A549 (cell line): ENCODE results near the gene DIO1. TPM values are rescaled to one million over a fixed set of nuclear protein-coding genes. Genes with fewer than 3 reads are reported as not detected.

Experiments
- ATAC-seq, 2 experiments: fragments of 200-7000 bp in 1 of 2; fragments of >200 bp in 1 of 2; cut with Nextera tagmentation in 1 of 2; cut with Tn5 transposase in 1 of 2; 3 replicates each; pipeline versions ENCODE4 v1.8.0 to v1.9.1; 2018 to 2020; ENCODE audit warnings: mild to moderate bottlenecking in 1 of 2, moderate library complexity in 1 of 2
- CTCF ChIA-PET: fragments of 300-600 bp; sonication (Branson Sonifier 250); formaldehyde crosslinking; extraction: SDS; loops from one replicate; lab custom pipeline; 2021; ENCODE audit warnings: antibody characterized with exemption, inconsistent platforms; lab: Yijun Ruan, JAX
- POLR2A ChIA-PET: fragments of 350-600 bp; formaldehyde crosslinking; extraction: SDS; loops from one replicate; lab custom pipeline; 2021; ENCODE audit warnings: antibody characterized with exemption, inconsistent platforms; lab: Yijun Ruan, JAX
- DNase-seq, 2 experiments: peaks; one replicate each; pipeline versions ENCODE4 v3.0.0 to v3.0.0-alpha.2; 2011 to 2016; ENCODE audit warnings: low read depth in 1 of 2, low spot score in 1 of 2
- FAIRE-seq: peaks from 2 replicates; lab custom pipeline; 2011; peaks lifted over from hg19 to GRCh38; lab: Jason Lieb, UNC
- H3K27ac ChIP-seq, 2 experiments: fragments of >200 bp; sonication (Bioruptor Twin); formaldehyde crosslinking; 3 replicates each; pipeline ENCODE4 v1.5.1; 2016 to 2017
- H3K4me1 ChIP-seq: fragments of >200 bp; sonication (Bioruptor Twin); formaldehyde crosslinking; 3 replicates; pipeline ENCODE4 v1.6.1; 2016
- H3K4me2 ChIP-seq: fragments of >200 bp; sonication (Bioruptor Twin); formaldehyde crosslinking; 3 replicates; pipeline ENCODE4 v1.6.1; 2016
- H3K4me3 ChIP-seq: fragments of >200 bp; sonication (Bioruptor Twin); formaldehyde crosslinking; 3 replicates; pipeline ENCODE4 v1.5.1; 2016
- H3K9me3 ChIP-seq: fragments of >200 bp; sonication (Bioruptor Twin); formaldehyde crosslinking; 3 replicates; pipeline ENCODE4 v1.6.1; 2016
- CTCF ChIP-seq: fragments of >200 bp; sonication (Bioruptor Twin); formaldehyde crosslinking; IDR thresholded peaks from 3 replicates; pipeline ENCODE4 v1.5.1; 2016
- EP300 ChIP-seq, 2 experiments: fragments of >200 bp; sonication (Bioruptor Twin); formaldehyde crosslinking; IDR thresholded peaks; 2 replicates in 1 of 2; 3 replicates in 1 of 2; pipeline ENCODE4 v1.6.1; 2016 to 2017
- GATA3 ChIP-seq: IDR thresholded peaks from 2 replicates; pipeline ENCODE4 v1.6.1; 2012; ENCODE audit warnings: borderline replicate concordance
- RAD21 ChIP-seq, 2 experiments: fragments of >200 bp in 1 of 2; sonication (Bioruptor Twin) in 1 of 2; formaldehyde crosslinking in 1 of 2; IDR thresholded peaks in 1 of 2; conservative IDR thresholded peaks in 1 of 2; 2 replicates in 1 of 2; 3 replicates in 1 of 2; pipeline ENCODE4 v1.6.1; 2012 to 2018; ENCODE audit warnings: inconsistent platforms in 1 of 2
- SMC3 ChIP-seq: fragments of >200 bp; sonication (Bioruptor Twin); formaldehyde crosslinking; IDR thresholded peaks from 3 replicates; pipeline ENCODE4 v1.6.1; 2018; ENCODE audit warnings: inconsistent platforms
- polyA plus RNA-seq, 4 experiments: library from polyadenylated mRNA; depleted of rRNA in 3 of 4; stranded (reverse); fragments of >200 nt; fragmentation: RNase III in 1 of 4; extraction: RNeasy Plus Mini Kit Qiagen cat#74134 plus additional on column Dnase treatment in 1 of 4; gene quantifications; 2 replicates in 3 of 4; 3 replicates in 1 of 4; pipeline ENCODE4 v1.2.3, GENCODE V29; 2011 to 2017

Gene DIO1
- polyA plus RNA-seq, 2 of the 4 experiments (the other 2 are of a cell fraction): 0.13 TPM; not detected in 1

DNA sequence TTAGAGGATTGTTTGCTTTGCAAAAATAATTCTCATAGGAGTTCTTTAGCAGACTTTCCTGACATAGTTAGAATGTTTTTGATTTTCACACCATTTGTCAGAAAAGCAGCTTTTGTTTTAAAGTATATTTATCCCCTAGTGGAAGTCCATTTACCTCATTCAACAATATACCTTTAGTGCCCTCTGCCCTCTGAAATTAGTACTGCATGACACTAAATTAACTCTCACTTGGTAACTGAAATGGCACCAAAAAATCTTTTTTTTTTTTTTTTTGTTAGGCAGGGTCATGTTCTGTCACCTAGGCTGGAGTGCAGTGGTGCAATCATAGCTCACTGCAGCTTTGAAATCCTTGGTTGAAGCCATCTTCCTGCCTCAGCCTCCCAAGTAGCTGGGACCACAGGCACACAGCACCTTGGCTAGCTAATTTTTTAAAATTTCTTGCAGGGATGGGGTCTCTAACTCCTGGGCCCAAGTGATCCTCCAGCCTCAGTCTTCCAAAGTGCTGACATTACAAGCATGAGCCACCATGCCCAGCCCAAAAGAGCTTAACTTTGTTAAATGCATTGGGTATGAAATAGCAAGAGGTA lies 65.8 kb downstream of the DIO1 start:
- POLR2A ChIA-PET: interaction anchor here (0.6 to 1.7 kb wide), 2 partner anchors 14 to 948 kb away, joined by 4 to 17 read pairs; partner anchors contain the start of genes IFT25 and LRRC42
- peaks cover 17% of the 10 kb centered on the region for H3K4me1 ChIP-seq
- DNase-seq (peak; percentile 33 to 41), ATAC-seq (peak; percentile 63 to 66; a peak in 3 of 6 replicates), FAIRE-seq (no peak)
- TF ChIP-seq SMC3: peak; percentile 39; the same call in 2 of the 3 replicates
- TF ChIP-seq CTCF: peak; percentile 53; the same call in 2 of the 3 replicates
- TF ChIP-seq EP300 (IDR thresholded peaks at IDR 0.05): no peak
- TF ChIP-seq RAD21 (conservative IDR thresholded peaks at IDR 0.05 in 1 of 2, IDR thresholded peaks at IDR 0.05 in 1 of 2): peak; percentile 46 to 57; a peak in 3 of 5 replicates
- no peak for TF ChIP-seq GATA3
- H3K9me3 ChIP-seq: no peaks in the 10 kb centered on the region
- no peak overlapping the region for H3K27ac ChIP-seq
- no peak overlapping the region for H3K4me2 ChIP-seq
- CTCF ChIA-PET: interaction anchor here (0.6 to 6.4 kb wide), 41 partner anchors 10 to 1585 kb away, joined by 3 to 53 read pairs (median 5); partner anchors contain the start of genes IFT25, LRRC42 and TMEM59
- H3K4me3 ChIP-seq: no peak overlapping the region

Other genes starting within 250 kb of the DIO1 start
- gene GLIS1, start 155.0 kb upstream of the DIO1 start, polyA plus RNA-seq (2011; rRNA removed): not detected in 2 replicates
- 0.04 TPM in 2 of 3 replicates, not detected in the other for gene GLIS1, start 155.0 kb upstream of the DIO1 start, polyA plus RNA-seq (2017; fragmentation: RNase III; extraction: RNeasy Plus Mini Kit Qiagen cat#74134 plus additional on column Dnase treatment)
- gene NDC1, start 55.9 kb upstream of the DIO1 start, polyA plus RNA-seq (2011; rRNA removed): 39.1 and 49.5 TPM in 2 replicates
- 25.7 to 27.8 TPM (median 26.4 TPM) in 3 replicates for gene NDC1, start 55.9 kb upstream of the DIO1 start, polyA plus RNA-seq (2017; fragmentation: RNase III; extraction: RNeasy Plus Mini Kit Qiagen cat#74134 plus additional on column Dnase treatment)
- gene YIPF1, start 4.4 kb upstream of the DIO1 start, polyA plus RNA-seq (2011; rRNA removed): 30.1 and 34.6 TPM in 2 replicates
- 12.7 to 15.4 TPM (median 15.4 TPM) in 3 replicates for gene YIPF1, start 4.4 kb upstream of the DIO1 start, polyA plus RNA-seq (2017; fragmentation: RNase III; extraction: RNeasy Plus Mini Kit Qiagen cat#74134 plus additional on column Dnase treatment)
- gene IFT25, start 51.5 kb downstream of the DIO1 start, polyA plus RNA-seq (2011; rRNA removed): 37.0 and 49.4 TPM in 2 replicates
- gene IFT25, start 51.5 kb downstream of the DIO1 start, polyA plus RNA-seq (2017; fragmentation: RNase III; extraction: RNeasy Plus Mini Kit Qiagen cat#74134 plus additional on column Dnase treatment): 39.0 to 41.4 TPM (median 41.3 TPM) in 3 replicates
- 35.1 TPM in 2 replicates for gene LRRC42, start 52.2 kb downstream of the DIO1 start, polyA plus RNA-seq (2011; rRNA removed)
- 27.6 to 31.5 TPM (median 29.7 TPM) in 3 replicates for gene LRRC42, start 52.2 kb downstream of the DIO1 start, polyA plus RNA-seq (2017; fragmentation: RNase III; extraction: RNeasy Plus Mini Kit Qiagen cat#74134 plus additional on column Dnase treatment)
- gene LDLRAD1, start 124.0 kb downstream of the DIO1 start, polyA plus RNA-seq (2011; rRNA removed): 0.06 and 0.12 TPM in 2 replicates
- gene LDLRAD1, start 124.0 kb downstream of the DIO1 start, polyA plus RNA-seq (2017; fragmentation: RNase III; extraction: RNeasy Plus Mini Kit Qiagen cat#74134 plus additional on column Dnase treatment): not detected in 3 replicates
- gene TMEM59, start 159.0 kb downstream of the DIO1 start, polyA plus RNA-seq (2011; rRNA removed): 225 and 259 TPM in 2 replicates
- gene TMEM59, start 159.0 kb downstream of the DIO1 start, polyA plus RNA-seq (2017; fragmentation: RNase III; extraction: RNeasy Plus Mini Kit Qiagen cat#74134 plus additional on column Dnase treatment): 97.2 to 120 TPM (median 114 TPM) in 3 replicates
- 3.4 and 3.5 TPM in 2 replicates for gene TCEANC2, start 159.4 kb downstream of the DIO1 start, polyA plus RNA-seq (2011; rRNA removed)
- 1.6 to 2.0 TPM (median 1.9 TPM) in 3 replicates for gene TCEANC2, start 159.4 kb downstream of the DIO1 start, polyA plus RNA-seq (2017; fragmentation: RNase III; extraction: RNeasy Plus Mini Kit Qiagen cat#74134 plus additional on column Dnase treatment)